Liver (tissue), 9 donors: ENCODE results near the gene TENM3. TPM values are rescaled to one million over a fixed set of nuclear protein-coding genes. Genes with fewer than 3 reads are reported as not detected.

ENCODE experiments used
- DNase-seq: peaks from one replicate; pipeline ENCODE4 v3.0.0-alpha.2; 2017; ENCODE audit warnings: low spot score
- H3K27ac ChIP-seq, 2 donors: one replicate each; pipeline ENCODE4 v1.7.0; 2013; ENCODE audit warnings: inconsistent platforms in 2 of 2, low read length in 2 of 2, control low read depth in 1 of 2, low read depth in 1 of 2, mild to moderate bottlenecking in 1 of 2
- H3K27me3 ChIP-seq, 4 donors: one replicate each; pipeline versions ENCODE4 v1.6.1 to v1.7.0; 2013; ENCODE audit warnings: low read length in 3 of 4, inconsistent platforms in 1 of 4, mild to moderate bottlenecking in 1 of 4, moderate library complexity in 1 of 4; ENCODE audit not compliant: control insufficient read depth in 4 of 4, insufficient read depth in 4 of 4
- H3K36me3 ChIP-seq, 4 donors: one replicate each; pipeline versions ENCODE4 v1.6.1 to v1.7.0; 2013; ENCODE audit warnings: low read length in 3 of 4, mild to moderate bottlenecking in 3 of 4, low read depth in 1 of 4, moderate library complexity in 1 of 4; ENCODE audit not compliant: control insufficient read depth in 4 of 4, insufficient read depth in 3 of 4
- H3K4me1 ChIP-seq, 4 donors: one replicate each; pipeline versions ENCODE4 v1.6.1 to v1.7.0; 2013; ENCODE audit warnings: low read length in 3 of 4, mild to moderate bottlenecking in 3 of 4, moderate library complexity in 1 of 4; ENCODE audit not compliant: control insufficient read depth in 4 of 4, insufficient read depth in 4 of 4
- H3K4me3 ChIP-seq, 3 donors: one replicate each; pipeline versions ENCODE4 v1.6.1 to v1.7.0; 2013; ENCODE audit warnings: low read length in 3 of 3, control low read depth in 1 of 3, low read depth in 1 of 3, mild to moderate bottlenecking in 1 of 3
- H3K9ac ChIP-seq, 2 donors: one replicate each; pipeline ENCODE4 v1.7.0; 2013; ENCODE audit warnings: low read length in 2 of 2, mild to moderate bottlenecking in 2 of 2, moderate library complexity in 2 of 2, control low read depth in 1 of 2, low read depth in 1 of 2
- H3K9me3 ChIP-seq, 4 donors: one replicate each; pipeline versions ENCODE4 v1.6.1 to v1.7.0; 2013; ENCODE audit warnings: low read length in 3 of 4; ENCODE audit not compliant: control insufficient read depth in 4 of 4
- EGR1 ChIP-seq, 2 donors: IDR thresholded peaks; 2 replicates each; pipeline ENCODE4 v1.6.1; 2016 to 2018; ENCODE audit warnings: antibody characterized with exemption in 2 of 2, low read depth in 2 of 2
- FOXA1 ChIP-seq: IDR thresholded peaks from 2 replicates; pipeline ENCODE4 v1.6.1; 2016; ENCODE audit warnings: antibody characterized with exemption
- FOXA2 ChIP-seq: IDR thresholded peaks from 2 replicates; pipeline ENCODE4 v1.6.1; 2016; ENCODE audit warnings: antibody characterized with exemption
- GABPA ChIP-seq, 2 donors: IDR thresholded peaks in 1 of 2; conservative IDR thresholded peaks in 1 of 2; 2 replicates each; pipeline ENCODE4 v1.6.1; 2016; ENCODE audit warnings: antibody characterized with exemption in 2 of 2, mild to moderate bottlenecking in 1 of 2, moderate library complexity in 1 of 2
- HNF4A ChIP-seq, 2 donors: conservative IDR thresholded peaks; 2 replicates each; pipeline ENCODE4 v1.6.1; 2016; ENCODE audit warnings: antibody characterized with exemption in 2 of 2, mild to moderate bottlenecking in 2 of 2
- HNF4G ChIP-seq: IDR thresholded peaks from 2 replicates; pipeline ENCODE4 v1.6.1; 2016; ENCODE audit warnings: antibody characterized with exemption
- JUND ChIP-seq, 2 donors: IDR thresholded peaks; 2 replicates each; pipeline ENCODE4 v1.6.1; 2016; ENCODE audit warnings: antibody characterized with exemption in 2 of 2
- NR2F2 ChIP-seq: IDR thresholded peaks from 2 replicates; pipeline ENCODE4 v1.6.1; 2016; ENCODE audit warnings: antibody characterized with exemption
- RAD21 ChIP-seq, 2 donors: IDR thresholded peaks; 2 replicates each; pipeline ENCODE4 v1.6.1; 2016; ENCODE audit warnings: antibody characterized with exemption in 2 of 2, mild to moderate bottlenecking in 2 of 2
- SP1 ChIP-seq: IDR thresholded peaks from 2 replicates; pipeline ENCODE4 v1.6.1; 2018; ENCODE audit warnings: antibody characterized with exemption, mild to moderate bottlenecking
- TAF1 ChIP-seq: conservative IDR thresholded peaks from 2 replicates; pipeline ENCODE4 v1.6.1; 2016; ENCODE audit warnings: antibody characterized with exemption, mild to moderate bottlenecking
- YY1 ChIP-seq: IDR thresholded peaks from 2 replicates; pipeline ENCODE4 v1.6.1; 2016; ENCODE audit warnings: antibody characterized with exemption, mild to moderate bottlenecking
- WGBS: extraction: QIAGEN DNeasy Blood & Tissue Kit; methylation state at CpG from one replicate; pipeline ENCODE4 v1.1.7; 2013; 5-methylcytosine and 5-hydroxymethylcytosine counted together
- polyA plus RNA-seq, 2 donors: library from polyadenylated mRNA; stranded (reverse) in 1 of 2; unstranded in 1 of 2; fragments of 200-250 nt in 1 of 2; fragments of >200 nt in 1 of 2; fragmentation: Nextera tagmentation in 1 of 2; extraction: Ambion mirVana in 1 of 2; gene quantifications; one replicate each; pipeline versions ENCODE4 v1.2.1 to v1.2.3, GENCODE V29; 2013 to 2015
- total RNA-seq, 2 donors: library from RNA; depleted of rRNA; stranded (reverse); fragments of >200 nt; gene quantifications; one replicate each; pipeline ENCODE4 v1.2.3, GENCODE V29; 2014
- TF ChIP-seq, protein P1 (sequence below): IDR thresholded peaks from 2 replicates; pipeline ENCODE4 v1.6.1; 2016; ENCODE audit warnings: antibody characterized with exemption
- TF ChIP-seq, protein P2 (sequence below): IDR thresholded peaks from 2 replicates; pipeline ENCODE4 v1.6.1; 2016; ENCODE audit warnings: antibody characterized with exemption, mild to moderate bottlenecking
- TF ChIP-seq, protein P3 (sequence below): IDR thresholded peaks from 2 replicates; pipeline ENCODE4 v1.6.1; 2016; ENCODE audit warnings: antibody characterized with exemption
- donor health status: healthy.
- donor health status: healthy.
- donor health status: healthy.
- donor health status: healthy.
- donor health status: healthy.

Gene TENM3
- total and polyA plus RNA-seq, 4 donors, result 0.32 to 16.8 (median 0.70) TPM

DNA sequence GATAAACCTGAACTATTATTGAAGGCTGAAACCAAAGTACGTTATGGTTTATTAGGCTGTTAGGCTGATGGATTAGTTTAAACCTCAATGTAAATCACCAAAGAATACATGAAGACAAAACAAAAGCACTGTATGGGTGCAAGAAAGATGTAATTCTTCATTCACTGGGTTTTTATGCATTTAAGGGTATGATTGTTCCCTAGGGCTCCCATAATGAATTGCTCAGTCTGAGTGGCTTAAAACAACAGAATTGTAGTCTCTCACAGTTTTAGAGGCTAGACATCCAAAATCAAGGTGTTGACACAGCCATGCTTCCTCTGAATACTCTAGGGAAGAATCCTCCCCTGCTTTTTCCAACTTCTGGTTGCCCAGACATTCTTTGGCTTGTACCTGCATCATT is 222.8 kb downstream of the TENM3 start:
- H3K9ac ChIP-seq, result no peak overlapping the region
- TF ChIP-seq SP1 (no peak), FOXA2 (no peak), GABPA (IDR thresholded peaks at IDR 0.05 in 1 of 2, conservative IDR thresholded peaks at IDR 0.05 in 1 of 2) (no peak), YY1 (no peak), HNF4G (no peak), EGR1 (IDR thresholded peaks at IDR 0.05; ENCODE audit: low read depth in 2 of 2) (no peak), RAD21 (IDR thresholded peaks at IDR 0.05) (no peak), NR2F2 (no peak)
- TF ChIP-seq, protein P1, sequence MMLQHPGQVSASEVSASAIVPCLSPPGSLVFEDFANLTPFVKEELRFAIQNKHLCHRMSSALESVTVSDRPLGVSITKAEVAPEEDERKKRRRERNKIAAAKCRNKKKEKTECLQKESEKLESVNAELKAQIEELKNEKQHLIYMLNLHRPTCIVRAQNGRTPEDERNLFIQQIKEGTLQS, result no peak
- TF ChIP-seq, protein P2, sequence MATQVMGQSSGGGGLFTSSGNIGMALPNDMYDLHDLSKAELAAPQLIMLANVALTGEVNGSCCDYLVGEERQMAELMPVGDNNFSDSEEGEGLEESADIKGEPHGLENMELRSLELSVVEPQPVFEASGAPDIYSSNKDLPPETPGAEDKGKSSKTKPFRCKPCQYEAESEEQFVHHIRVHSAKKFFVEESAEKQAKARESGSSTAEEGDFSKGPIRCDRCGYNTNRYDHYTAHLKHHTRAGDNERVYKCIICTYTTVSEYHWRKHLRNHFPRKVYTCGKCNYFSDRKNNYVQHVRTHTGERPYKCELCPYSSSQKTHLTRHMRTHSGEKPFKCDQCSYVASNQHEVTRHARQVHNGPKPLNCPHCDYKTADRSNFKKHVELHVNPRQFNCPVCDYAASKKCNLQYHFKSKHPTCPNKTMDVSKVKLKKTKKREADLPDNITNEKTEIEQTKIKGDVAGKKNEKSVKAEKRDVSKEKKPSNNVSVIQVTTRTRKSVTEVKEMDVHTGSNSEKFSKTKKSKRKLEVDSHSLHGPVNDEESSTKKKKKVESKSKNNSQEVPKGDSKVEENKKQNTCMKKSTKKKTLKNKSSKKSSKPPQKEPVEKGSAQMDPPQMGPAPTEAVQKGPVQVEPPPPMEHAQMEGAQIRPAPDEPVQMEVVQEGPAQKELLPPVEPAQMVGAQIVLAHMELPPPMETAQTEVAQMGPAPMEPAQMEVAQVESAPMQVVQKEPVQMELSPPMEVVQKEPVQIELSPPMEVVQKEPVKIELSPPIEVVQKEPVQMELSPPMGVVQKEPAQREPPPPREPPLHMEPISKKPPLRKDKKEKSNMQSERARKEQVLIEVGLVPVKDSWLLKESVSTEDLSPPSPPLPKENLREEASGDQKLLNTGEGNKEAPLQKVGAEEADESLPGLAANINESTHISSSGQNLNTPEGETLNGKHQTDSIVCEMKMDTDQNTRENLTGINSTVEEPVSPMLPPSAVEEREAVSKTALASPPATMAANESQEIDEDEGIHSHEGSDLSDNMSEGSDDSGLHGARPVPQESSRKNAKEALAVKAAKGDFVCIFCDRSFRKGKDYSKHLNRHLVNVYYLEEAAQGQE, result no peak
- DNase-seq, result no peak
- WGBS, result 88% methylated on average over 1 of the region's 1 CpG
- no peaks in the 10 kb centered on the region for H3K27me3 ChIP-seq
- no peaks in the 10 kb centered on the region for H3K4me1 ChIP-seq
- no peaks in the 10 kb centered on the region for H3K36me3 ChIP-seq
- H3K9me3 ChIP-seq, result no peaks in the 10 kb centered on the region
- no peak overlapping the region for H3K27ac ChIP-seq
- H3K4me3 ChIP-seq, result no peak overlapping the region

DNA sequence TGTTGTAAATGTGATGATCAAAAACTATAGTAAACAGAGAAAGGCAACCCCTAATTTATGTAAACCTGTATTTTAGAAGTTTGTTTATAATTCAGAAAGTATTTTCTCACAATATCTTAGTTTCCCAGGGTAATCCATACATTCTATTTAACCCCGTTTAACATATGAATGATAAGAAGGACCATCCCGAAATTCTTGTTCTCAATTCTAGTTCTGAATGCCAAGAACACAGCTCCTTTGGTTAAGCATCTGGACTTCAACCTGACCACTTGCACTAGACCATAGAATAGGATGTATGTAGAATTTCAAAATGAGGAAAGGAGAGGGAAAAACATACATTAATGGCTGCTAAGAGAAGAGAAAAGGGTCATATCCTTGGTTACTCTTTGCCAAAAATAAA is 227.0 kb downstream of the TENM3 start:
- Histone ChIP-seq H3K27me3 (no peaks in the 10 kb centered on the region), H3K9me3 (no peaks in the 10 kb centered on the region), H3K36me3 (no peaks in the 10 kb centered on the region), H3K9ac (no peak overlapping the region), H3K4me3 (no peak overlapping the region), H3K4me1 (no peaks in the 10 kb centered on the region), H3K27ac (no peak overlapping the region)
- TF ChIP-seq EGR1 (IDR thresholded peaks at IDR 0.05; ENCODE audit: low read depth in 2 of 2) (no peak), HNF4A (conservative IDR thresholded peaks at IDR 0.05) (no peak), YY1 (no peak), JUND (IDR thresholded peaks at IDR 0.05) (no peak), FOXA1 (no peak), RAD21 (IDR thresholded peaks at IDR 0.05) (no peak), GABPA (IDR thresholded peaks at IDR 0.05 in 1 of 2, conservative IDR thresholded peaks at IDR 0.05 in 1 of 2) (no peak), SP1 (no peak), FOXA2 (no peak), NR2F2 (no peak), TAF1 (no peak)
- TF ChIP-seq, protein P2, result no peak
- TF ChIP-seq, protein P1, result no peak
- TF ChIP-seq, protein P3, sequence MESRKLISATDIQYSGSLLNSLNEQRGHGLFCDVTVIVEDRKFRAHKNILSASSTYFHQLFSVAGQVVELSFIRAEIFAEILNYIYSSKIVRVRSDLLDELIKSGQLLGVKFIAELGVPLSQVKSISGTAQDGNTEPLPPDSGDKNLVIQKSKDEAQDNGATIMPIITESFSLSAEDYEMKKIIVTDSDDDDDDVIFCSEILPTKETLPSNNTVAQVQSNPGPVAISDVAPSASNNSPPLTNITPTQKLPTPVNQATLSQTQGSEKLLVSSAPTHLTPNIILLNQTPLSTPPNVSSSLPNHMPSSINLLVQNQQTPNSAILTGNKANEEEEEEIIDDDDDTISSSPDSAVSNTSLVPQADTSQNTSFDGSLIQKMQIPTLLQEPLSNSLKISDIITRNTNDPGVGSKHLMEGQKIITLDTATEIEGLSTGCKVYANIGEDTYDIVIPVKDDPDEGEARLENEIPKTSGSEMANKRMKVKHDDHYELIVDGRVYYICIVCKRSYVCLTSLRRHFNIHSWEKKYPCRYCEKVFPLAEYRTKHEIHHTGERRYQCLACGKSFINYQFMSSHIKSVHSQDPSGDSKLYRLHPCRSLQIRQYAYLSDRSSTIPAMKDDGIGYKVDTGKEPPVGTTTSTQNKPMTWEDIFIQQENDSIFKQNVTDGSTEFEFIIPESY, result no peak
- WGBS, result 70% methylated on average over 2 of the region's 2 CpGs
- DNase-seq, result no peak
